Astrocyte (in vitro differentiated cells and primary cell): ENCODE data around the gene NFAT5. TPM values are rescaled to one million over a fixed set of nuclear protein-coding genes. Genes with fewer than 3 reads are reported as not detected.

Experiments
- DNase-seq: peaks from one replicate; pipeline ENCODE4 v3.0.0-alpha.2; 2010; ENCODE audit warnings: low read depth
- FAIRE-seq: peaks from 2 replicates; lab custom pipeline; 2011; peaks lifted over from hg19 to GRCh38; lab: Jason Lieb, UNC
- H2AFZ ChIP-seq: 2 replicates; pipeline ENCODE4 v1.6.0; 2012; ENCODE audit warnings: low read depth, low read length, inconsistent platforms
- H3K27ac ChIP-seq: 2 replicates; pipeline ENCODE4 v1.5.1; 2011; ENCODE audit warnings: low read depth, low read length, inconsistent platforms
- H3K27me3 ChIP-seq: 2 replicates; pipeline ENCODE4 v1.6.0; 2011; ENCODE audit warnings: low read length, inconsistent platforms; ENCODE audit not compliant: insufficient read depth
- H3K36me3 ChIP-seq: 2 replicates; pipeline ENCODE4 v1.5.1; 2011; ENCODE audit warnings: low read length, inconsistent platforms; ENCODE audit not compliant: insufficient read depth
- H3K4me1 ChIP-seq: 2 replicates; pipeline ENCODE4 v1.5.1; 2011; ENCODE audit warnings: low read length, inconsistent platforms; ENCODE audit not compliant: insufficient read depth
- H3K4me2 ChIP-seq: 2 replicates; pipeline ENCODE4 v1.6.0; 2012; ENCODE audit warnings: low read length, inconsistent platforms
- H3K4me3 ChIP-seq: 2 replicates; pipeline ENCODE4 v1.5.1; 2011; ENCODE audit warnings: low read depth, mild to moderate bottlenecking, low read length, inconsistent platforms; ENCODE audit not compliant: insufficient read depth
- H3K79me2 ChIP-seq: 2 replicates; pipeline ENCODE4 v1.6.0; 2012; ENCODE audit warnings: mild to moderate bottlenecking, low read length, inconsistent platforms; ENCODE audit not compliant: insufficient read depth
- H3K9ac ChIP-seq: 2 replicates; pipeline ENCODE4 v1.6.0; 2012; ENCODE audit warnings: mild to moderate bottlenecking, low read length, inconsistent platforms
- H3K9me3 ChIP-seq: 2 replicates; pipeline ENCODE4 v1.5.1; 2012; ENCODE audit warnings: low read depth, mild to moderate bottlenecking, low read length, inconsistent platforms; ENCODE audit not compliant: insufficient read depth
- H4K20me1 ChIP-seq: 2 replicates; pipeline ENCODE4 v1.6.0; 2012; ENCODE audit warnings: low read length, inconsistent platforms; ENCODE audit not compliant: insufficient read depth
- H3K27ac Mint-ChIP-seq: one replicate; pipeline ENCODE4 v1.8.0; 2021; ENCODE audit warnings: mild to moderate bottlenecking, mixed read lengths; ENCODE audit not compliant: unreplicated experiment
- H3K27me3 Mint-ChIP-seq: one replicate; pipeline ENCODE4 v1.8.0; 2021; ENCODE audit warnings: low read depth, mixed read lengths; ENCODE audit not compliant: unreplicated experiment
- H3K36me3 Mint-ChIP-seq: one replicate; pipeline ENCODE4 v1.8.0; 2021; ENCODE audit warnings: low read depth, mixed read lengths; ENCODE audit not compliant: unreplicated experiment
- H3K4me1 Mint-ChIP-seq: one replicate; pipeline ENCODE4 v1.8.0; 2021; ENCODE audit warnings: low read depth, mixed read lengths; ENCODE audit not compliant: unreplicated experiment
- H3K4me3 Mint-ChIP-seq: one replicate; pipeline ENCODE4 v1.8.0; 2021; ENCODE audit warnings: mild to moderate bottlenecking, moderate library complexity, mixed read lengths; ENCODE audit not compliant: unreplicated experiment
- H3K9me3 Mint-ChIP-seq: one replicate; pipeline ENCODE4 v1.8.0; 2021; ENCODE audit warnings: mild to moderate bottlenecking, mixed read lengths; ENCODE audit not compliant: unreplicated experiment
- EZH2 ChIP-seq: IDR thresholded peaks from 2 replicates; pipeline ENCODE4 v1.6.1; 2012; ENCODE audit warnings: mild to moderate bottlenecking, low read length, inconsistent platforms; ENCODE audit not compliant: insufficient read depth
- total RNA-seq: library from RNA; stranded (reverse); gene quantifications from 2 replicates; pipeline ENCODE4 v1.2.1, GENCODE V29; 2021
- TF ChIP-seq, protein P1 (sequence below): IDR thresholded peaks from 2 replicates; pipeline ENCODE4 v1.5.1; 2011; ENCODE audit warnings: low read depth, mild to moderate bottlenecking, inconsistent platforms, low read length, moderate library complexity; ENCODE audit not compliant: insufficient read depth

Gene NFAT5
- total RNA-seq, 1 donor from 2014 or later, result 96.2 TPM

GRCh38 chr16:69724981-69725479, 159.3 kb downstream of the NFAT5 start:
- no peak overlapping the region for H3K27ac Mint-ChIP-seq
- H3K4me1 ChIP-seq, result peaks cover 19% of the 10 kb centered on the region
- no peak overlapping the region for H3K27ac ChIP-seq
- H3K4me3 Mint-ChIP-seq, result peak overlapping the region; percentile 85
- H3K4me3 ChIP-seq, result peak overlapping the region; percentile 90
- peak overlapping the region; percentile 16 for H3K9ac ChIP-seq
- H3K36me3 ChIP-seq, result peaks cover 4% of the 10 kb centered on the region
- no peak for FAIRE-seq
- no peaks in the 10 kb centered on the region for H4K20me1 ChIP-seq
- H3K27me3 Mint-ChIP-seq, result no peaks in the 10 kb centered on the region
- TF ChIP-seq EZH2, result no peak
- TF ChIP-seq, protein P1, sequence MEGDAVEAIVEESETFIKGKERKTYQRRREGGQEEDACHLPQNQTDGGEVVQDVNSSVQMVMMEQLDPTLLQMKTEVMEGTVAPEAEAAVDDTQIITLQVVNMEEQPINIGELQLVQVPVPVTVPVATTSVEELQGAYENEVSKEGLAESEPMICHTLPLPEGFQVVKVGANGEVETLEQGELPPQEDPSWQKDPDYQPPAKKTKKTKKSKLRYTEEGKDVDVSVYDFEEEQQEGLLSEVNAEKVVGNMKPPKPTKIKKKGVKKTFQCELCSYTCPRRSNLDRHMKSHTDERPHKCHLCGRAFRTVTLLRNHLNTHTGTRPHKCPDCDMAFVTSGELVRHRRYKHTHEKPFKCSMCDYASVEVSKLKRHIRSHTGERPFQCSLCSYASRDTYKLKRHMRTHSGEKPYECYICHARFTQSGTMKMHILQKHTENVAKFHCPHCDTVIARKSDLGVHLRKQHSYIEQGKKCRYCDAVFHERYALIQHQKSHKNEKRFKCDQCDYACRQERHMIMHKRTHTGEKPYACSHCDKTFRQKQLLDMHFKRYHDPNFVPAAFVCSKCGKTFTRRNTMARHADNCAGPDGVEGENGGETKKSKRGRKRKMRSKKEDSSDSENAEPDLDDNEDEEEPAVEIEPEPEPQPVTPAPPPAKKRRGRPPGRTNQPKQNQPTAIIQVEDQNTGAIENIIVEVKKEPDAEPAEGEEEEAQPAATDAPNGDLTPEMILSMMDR, result no peak
- H3K79me2 ChIP-seq, result peaks cover 51% of the 10 kb centered on the region
- no peak overlapping the region for H2AFZ ChIP-seq
- H3K27me3 ChIP-seq, result no peaks in the 10 kb centered on the region
- H3K4me2 ChIP-seq, result peak overlapping the region; percentile 84
- H3K9me3 ChIP-seq, result no peaks in the 10 kb centered on the region
- peaks cover 11% of the 10 kb centered on the region for H3K4me1 Mint-ChIP-seq
- H3K36me3 Mint-ChIP-seq, result peaks cover 12% of the 10 kb centered on the region
- H3K9me3 Mint-ChIP-seq, result no peaks in the 10 kb centered on the region
- no peak for DNase-seq

DNA sequence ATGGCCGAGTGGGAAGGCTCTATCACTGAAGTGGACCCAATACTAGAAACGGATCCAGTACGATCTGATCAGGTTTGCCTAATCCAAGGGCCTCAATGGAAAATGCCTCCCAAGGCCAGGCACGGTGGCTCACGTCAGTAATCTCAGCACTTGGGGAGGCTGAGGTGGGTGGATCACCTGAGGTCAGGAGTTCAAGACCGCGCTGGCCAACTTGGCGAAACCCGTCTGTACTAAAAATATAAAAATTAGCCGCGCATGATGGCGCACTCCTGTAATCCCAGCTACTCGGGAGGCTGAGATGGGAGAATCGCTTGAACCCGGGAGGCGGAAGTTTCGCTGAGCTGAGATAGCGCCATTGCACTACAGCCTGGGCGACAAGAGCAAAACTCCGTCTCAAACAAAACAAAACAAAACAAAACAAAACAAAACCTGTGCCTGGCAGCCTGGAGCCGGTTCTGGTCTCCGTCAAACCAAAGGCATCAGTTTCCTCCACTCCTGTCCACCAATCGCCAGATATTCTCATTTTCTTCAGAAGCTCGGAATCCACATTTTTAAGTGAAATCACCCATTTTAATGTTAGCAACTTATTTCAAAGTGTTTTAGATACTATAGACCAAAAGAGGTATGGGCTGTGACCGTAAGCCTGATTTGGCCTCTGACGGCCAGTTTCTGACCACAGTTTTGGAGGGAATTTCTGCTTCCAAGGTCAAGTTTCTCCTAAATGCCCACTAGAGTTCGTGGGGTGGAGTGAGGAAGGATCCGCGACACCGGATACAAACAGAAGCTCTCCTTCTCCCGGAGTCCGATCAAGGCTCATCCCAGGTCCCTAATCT, 159.9 kb downstream of the NFAT5 start:
- Histone ChIP-seq H3K4me1 (peaks cover 19% of the 10 kb centered on the region), H2AFZ (peak overlapping the region; percentile 54), H3K27me3 (no peaks in the 10 kb centered on the region), H3K27ac (peak overlapping the region; percentile 85), H3K36me3 (peaks cover 4% of the 10 kb centered on the region), H3K79me2 (peaks cover 46% of the 10 kb centered on the region), H4K20me1 (no peaks in the 10 kb centered on the region), H3K9me3 (no peaks in the 10 kb centered on the region), H3K4me3 (peak overlapping the region; percentile 90), H3K9ac (peak overlapping the region; percentile 82), H3K4me2 (peak overlapping the region; percentile 84)
- Mint-ChIP-seq H3K4me1 (peaks cover 11% of the 10 kb centered on the region), H3K4me3 (peak overlapping the region; percentile 85), H3K27ac (peak overlapping the region; percentile 98), H3K36me3 (peaks cover 8% of the 10 kb centered on the region), H3K27me3 (no peaks in the 10 kb centered on the region), H3K9me3 (no peaks in the 10 kb centered on the region)
- TF ChIP-seq, protein P1, result no peak
- TF ChIP-seq EZH2, result no peak
- DNase-seq (no peak), FAIRE-seq (no peak)
